ENCODE data around the gene CDKN2A. TPM values are rescaled to one million over a fixed set of nuclear protein-coding genes. Genes with fewer than 3 reads are reported as not detected.

The CDKN2A gene
- polyA plus RNA-seq (2013, experiment 1 of 2; ENCODE audit: insufficient read length), result 8.6 TPM
- polyA plus RNA-seq (2013, experiment 2 of 2; ENCODE audit: insufficient read length), result 8.9 TPM

DNA sequence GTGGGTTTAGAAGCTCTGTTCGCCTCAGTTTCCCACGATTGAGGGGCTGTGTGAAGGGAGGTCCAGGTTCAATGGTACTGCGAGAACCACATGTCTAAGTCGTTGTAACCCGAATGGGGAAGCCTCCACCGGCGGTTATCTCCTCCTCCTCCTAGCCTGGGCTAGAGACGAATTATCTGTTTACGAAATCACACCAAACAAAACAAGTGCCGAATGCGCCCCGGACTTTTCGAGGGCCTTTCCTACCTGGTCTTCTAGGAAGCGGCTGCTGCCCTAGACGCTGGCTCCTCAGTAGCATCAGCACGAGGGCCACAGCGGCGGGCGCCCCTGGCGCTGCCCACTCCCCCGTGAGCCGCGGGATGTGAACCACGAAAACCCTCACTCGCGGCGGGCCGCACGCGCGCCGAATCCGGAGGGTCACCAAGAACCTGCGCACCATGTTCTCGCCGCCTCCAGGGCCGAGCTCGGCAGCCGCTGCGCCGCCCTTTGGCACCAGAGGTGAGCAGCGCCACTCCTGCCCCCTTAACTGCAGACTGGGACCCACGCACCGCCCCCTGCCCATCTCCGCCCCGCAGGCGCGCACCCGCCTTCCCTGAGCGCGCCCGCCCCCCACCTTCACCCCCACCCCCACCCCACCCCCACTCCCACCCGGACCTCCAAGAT is at the start of gene CDKN2A:
Gene CDKN2A, minus strand, starts transcription at position 500 of the 663 bp plus-strand sequence.
- DNase-seq, result no peak

GRCh38 chr9:22043928-22044327 is 49.7 kb upstream of the CDKN2A start:
- DNase-seq, result no peak

DNA sequence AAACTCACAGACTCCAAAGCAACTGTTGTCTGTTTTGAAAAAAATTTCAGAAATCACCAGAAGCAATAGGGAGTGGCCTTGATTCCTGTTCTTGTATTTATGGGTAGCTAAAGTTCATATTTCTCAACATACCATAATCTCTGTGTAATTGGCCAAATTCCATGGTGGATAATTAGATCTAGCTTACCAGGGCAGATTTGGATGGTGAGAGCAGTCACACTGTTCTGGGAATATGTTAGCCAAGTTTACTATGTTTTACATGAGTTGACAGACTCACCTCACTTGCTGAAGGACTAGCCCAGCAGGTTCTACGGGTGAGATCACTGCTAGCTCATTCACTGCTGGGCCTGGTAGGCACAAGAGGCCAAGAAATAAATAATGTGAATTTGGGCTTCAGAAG is 47.6 kb upstream of the CDKN2A start:
- DNase-seq, result peak; percentile 18

GRCh38 chr9:22041344-22041743 is 47.2 kb upstream of the CDKN2A start:
- DNase-seq, result no peak

DNA sequence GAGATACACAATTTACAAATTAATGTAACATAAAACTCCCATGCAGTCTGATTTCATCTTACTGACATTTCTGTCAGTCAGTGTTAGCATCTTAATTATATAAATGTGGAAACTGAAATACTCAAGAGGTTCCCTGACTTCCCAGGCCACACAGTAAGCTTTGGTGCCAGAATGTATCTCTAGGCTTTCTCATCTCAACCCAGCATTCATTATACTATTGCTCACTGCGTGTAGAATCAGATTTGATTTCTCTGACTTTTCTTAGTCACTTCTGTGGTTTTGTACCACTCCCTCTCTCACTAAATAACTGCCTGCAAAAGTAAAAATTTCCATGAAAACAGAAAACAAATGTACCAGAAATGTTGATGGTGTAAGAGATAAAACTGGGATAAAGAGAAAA is 46.6 kb upstream of the CDKN2A start:
- DNase-seq, result peak; percentile 71

- DNase-seq, result no peak
Observed at GRCh38 chr9:22039258-22039657, 45.1 kb upstream of the CDKN2A start.

DNA sequence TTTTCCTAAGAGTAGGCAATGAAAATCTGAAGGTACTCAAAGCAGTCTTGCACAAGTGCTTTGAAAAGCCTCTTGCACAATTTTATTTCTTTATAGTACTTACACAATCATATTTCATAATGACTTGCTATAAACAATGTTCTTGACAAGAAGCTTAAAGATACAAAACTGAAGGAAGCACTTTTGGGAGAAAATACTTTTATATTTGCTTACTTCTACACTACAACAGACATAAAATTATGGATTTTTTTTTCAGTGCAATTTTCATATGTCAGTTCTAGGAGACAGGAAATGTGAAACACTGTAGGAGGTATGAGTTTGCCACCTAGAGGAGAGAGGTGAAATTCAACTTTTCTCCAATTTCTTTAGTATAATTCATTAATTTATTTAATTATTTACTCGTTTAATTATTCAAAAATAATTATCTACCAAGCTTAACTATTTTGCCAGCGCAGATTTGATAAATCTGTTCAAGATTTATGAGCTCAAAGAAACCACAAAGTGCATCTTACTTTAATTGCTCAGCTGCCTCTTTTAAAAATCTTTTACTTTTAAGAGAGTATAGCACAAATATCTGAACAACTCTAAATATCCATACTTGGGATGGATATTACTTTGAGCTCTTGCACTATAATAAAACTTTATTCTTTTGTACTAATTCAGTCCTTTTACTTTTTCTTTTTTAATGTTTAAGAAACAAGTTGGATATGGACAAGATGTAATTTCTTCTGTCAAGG is 43.9 kb upstream of the CDKN2A start:
- DNase-seq, result peak; percentile 40

DNA sequence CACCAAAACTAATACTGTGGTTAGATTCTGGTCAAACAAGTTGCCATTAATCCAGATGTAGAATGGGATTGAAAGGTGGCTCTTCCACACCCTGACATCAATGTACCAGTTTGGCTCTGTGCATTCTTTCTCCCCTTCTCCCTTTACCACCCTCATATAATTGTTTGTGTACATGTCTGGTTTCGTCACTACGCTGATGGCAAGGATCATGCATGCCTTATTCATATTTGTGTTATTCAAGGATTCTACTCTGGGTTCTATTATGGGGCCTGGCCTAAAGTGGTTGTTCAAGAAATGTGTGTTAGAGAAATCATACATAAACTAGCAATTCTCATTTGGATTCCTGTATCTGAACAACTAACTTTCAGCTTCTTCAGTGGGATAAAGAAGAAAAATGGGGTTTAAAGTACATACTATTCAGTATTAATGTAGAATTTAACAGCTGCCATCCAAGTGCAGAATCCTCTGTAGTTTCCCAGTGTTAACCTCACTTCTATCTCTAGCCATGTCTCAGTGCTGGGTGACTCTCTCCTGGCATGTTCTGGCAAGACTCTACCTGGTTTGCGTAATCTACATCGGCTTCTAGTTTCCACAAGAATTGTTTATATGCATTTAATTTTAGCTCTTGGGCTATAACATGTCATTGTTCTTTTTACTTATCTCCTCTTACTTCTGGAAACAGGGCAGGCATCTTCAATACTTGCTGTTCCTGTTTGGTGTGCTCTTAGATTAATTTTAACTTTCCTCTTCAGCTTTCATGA is 42.9 kb upstream of the CDKN2A start:
- no peak for DNase-seq

DNA sequence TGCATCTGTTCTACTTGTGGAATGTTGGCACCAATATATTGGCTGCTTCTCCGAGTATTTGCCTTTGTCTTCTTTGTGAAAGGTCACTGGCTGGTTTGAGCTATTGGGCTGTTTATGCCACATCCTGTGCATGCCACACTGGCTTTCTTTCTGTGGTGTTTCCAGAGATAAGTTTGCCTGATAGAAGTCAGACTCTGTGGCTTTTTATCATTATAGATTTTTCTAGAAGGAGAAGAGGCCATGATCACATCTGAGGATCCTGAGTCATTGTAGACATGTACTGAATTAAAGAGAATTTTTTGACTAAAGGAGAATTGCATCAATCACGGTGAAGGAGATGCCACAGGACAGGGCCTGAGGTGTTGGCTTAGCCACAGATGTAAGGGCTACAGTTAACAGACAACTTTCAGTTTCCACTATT is 41.4 kb upstream of the CDKN2A start:
- no peak for DNase-seq

- no peak for DNase-seq
Observed at GRCh38 chr9:22033012-22033630, 38.9 kb upstream of the CDKN2A start.

GRCh38 chr9:22031655-22032411 is 37.6 kb upstream of the CDKN2A start:
- DNase-seq, result no peak

- DNase-seq, result peak; percentile 40
Observed at GRCh38 chr9:22030101-22030598, 36.0 kb upstream of the CDKN2A start.

DNA sequence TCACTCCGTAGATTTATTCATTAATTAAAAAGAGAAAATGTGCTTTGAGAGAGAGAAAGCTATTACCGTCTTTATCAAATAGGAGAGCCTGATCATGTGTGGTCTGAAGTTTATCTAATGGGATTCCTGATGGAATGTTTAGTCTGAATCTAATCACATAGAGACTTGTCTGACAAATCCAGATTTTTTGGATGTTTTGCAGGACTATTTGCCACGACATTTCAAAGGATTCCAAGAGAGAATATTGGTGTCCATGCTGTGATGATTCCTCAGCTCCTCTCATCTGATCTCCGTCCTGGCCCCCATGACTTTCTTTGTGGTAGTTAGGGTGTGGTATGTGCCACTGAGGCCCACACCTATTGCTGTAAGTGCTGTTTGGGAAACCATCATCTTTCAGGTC is 35.0 kb upstream of the CDKN2A start:
- no peak for DNase-seq

DNA sequence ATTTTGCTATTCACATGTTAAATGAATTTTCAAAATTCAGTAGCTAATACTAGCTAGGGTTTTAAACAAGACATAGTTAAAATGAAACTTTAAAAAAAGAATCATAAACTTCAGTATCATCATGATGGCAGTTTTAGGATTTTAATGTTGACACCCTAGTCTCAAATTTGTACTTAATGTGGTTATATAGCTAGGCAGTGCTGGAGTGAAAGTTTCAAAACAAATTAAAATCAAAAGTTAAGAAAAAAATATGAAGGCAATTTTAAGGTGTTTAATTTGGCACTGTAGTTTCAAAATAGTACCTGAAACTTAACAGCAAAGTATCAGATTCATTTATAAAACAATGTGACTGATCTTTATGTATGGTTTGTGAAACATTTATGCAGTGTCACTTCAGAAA is 34.2 kb upstream of the CDKN2A start:
- no peak for DNase-seq

DNA sequence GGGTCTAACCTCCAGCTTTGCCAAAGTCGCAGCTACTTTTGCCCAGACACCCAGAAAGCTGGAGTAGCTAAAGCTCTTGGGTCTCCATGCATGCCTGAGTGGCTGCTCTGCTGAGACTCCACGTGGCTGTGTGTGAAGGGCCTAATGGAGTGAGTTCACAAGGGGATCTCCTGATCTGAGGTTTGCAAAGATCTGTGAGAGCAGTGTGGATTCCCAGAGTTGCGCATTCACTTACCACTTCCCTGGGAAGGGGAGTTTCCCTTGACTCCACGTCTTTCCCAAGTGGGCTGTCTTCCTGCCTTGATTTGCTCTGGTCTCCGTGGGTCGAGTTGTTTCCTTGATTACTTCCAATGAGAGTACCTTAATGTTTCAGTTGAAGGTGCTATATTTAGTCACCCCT is 32.5 kb upstream of the CDKN2A start:
- no peak for DNase-seq

GRCh38 chr9:22022396-22022795 is 28.2 kb upstream of the CDKN2A start:
- DNase-seq, result no peak

DNA sequence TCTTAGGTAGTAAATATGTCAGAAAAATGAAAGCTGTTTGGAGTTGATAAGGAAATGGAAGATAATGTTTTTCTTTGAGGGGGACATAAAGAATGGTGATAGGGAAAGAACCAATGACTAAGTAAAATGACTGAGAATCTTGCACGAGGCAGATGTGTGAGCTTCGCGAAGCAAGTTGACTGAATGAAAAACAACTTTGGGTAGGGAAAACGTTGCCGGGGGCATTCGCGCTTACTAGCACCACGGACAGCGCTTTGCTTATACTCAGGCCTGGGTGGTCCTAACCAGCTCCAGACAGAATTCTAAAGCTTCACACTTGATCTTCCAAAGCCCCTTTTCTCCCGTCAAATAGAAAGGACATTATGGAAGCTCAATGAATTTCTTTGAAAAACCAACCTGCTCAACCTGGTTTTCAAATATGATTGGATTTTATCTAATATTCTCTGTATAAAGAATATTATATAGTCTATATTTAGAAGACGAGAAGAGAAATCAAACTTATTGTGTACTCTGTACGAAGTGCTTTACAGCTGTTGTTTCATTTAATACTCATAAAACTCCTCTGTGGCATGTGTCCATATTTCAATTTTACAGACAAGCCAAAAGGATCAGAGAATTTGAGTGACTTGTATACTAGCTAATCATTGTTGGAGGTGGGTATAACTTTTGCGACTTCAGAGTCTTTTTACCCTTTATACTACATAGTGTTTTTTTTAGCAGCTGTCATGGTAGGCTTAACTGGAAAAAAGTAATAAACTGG is 16.9 kb upstream of the CDKN2A start:
- DNase-seq, result peak; percentile 44

DNA sequence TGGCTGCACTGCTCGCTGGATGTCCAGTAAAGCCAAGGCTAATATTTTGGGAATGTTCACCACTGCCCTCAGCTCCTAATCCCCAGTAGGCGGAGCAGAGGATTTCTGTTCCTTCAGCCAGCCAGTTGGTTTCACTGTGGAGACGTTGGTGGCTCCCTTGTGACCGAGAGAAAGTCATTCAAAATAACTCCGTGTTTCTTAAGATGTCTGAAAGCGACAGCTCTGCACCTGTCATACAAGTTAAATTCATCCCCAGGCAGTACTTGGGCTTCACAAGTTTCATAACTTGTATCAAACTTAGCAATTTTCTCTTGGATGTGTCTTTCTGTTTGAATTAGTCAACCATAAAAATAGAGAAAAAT is 15.3 kb upstream of the CDKN2A start:
- no peak for DNase-seq

DNA sequence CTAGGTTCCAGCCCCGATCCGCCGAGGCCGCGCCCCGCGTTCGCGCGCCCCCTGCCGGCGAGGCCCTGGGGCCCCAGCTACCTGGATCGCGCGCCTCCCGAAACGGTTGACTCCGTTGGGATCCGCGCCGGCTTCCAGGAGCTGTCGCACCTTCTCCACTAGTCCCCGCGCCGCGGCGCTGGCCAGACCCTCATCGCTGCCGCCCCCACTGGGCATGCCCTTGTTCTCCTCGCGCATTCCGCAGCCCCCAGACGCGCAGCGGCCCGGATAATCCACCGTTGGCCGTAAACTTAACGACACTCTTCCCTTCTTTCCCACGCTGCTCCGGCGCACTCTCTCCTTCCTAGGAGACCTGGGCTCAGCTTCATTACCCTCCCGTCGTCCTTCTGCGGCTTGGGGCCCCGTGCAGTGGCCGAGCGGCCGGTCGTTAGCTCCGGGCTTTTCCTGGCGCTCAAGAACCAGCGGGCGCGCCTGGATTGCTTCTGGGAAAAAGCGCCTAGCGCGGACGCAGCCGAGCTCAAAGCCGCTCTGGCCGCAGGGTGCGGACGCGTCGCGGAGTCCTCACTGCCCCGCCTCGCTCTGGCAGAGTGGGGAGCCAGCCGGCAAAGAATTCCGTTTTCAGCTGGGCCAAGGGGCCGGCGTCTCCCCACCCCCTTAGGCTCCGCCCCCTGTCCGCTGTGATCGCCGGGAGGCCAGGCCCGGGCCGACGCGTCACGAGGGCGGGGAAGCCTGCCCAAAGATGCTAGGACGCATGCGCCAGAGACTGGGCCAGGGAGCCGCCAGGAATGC is 14.7 kb upstream of the CDKN2A start, which contains the start of gene CDKN2B:
Gene CDKN2B, minus strand, starts transcription at position 589 of the 789 bp plus-strand sequence. Its CDS starts 352 bp downstream, at position 237.
- peak; percentile 95 for DNase-seq

DNA sequence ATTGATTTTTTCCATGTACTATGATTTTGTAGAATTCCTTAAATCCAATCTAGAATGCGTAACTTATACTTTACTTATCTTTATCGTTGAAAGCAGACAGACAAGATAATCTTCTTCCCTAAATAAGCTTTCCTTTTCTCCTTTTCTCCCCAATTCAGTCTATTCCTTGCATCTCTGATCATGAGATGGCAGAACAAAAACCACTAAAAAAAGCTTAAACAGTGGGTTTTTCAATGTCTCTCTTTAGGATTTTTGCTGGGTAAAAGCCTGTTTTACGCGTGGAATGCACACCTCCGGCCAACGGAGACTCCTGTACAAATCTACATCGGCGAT is 14.2 kb upstream of the CDKN2A start:
- no peak for DNase-seq

All from fibroblast of skin of abdomen (primary cell).